Measurements from ENCODE around the gene WWC2.

Gene WWC2

DNA sequence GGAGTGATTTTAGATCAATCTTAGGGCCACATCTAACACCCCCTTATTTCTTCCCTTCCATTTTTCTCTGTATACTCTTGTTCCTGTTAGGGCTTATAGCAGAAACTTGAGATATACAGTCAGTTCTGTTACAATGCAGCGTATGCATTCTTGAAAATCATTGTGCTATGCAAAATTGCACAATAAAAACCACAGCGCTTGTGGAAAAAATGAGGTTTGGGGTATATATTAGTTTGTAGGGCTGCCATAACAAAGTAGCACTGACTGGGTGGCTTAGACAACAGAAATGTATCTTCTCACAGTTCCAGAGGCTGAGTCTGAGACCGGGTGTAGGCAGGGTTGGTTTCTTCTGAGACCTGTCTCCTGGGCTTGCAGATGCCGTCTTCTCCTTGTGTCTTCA is 59.0 kb downstream of the WWC2 start:
- H3K27ac ChIP-seq = no peak overlapping the region
- TF ChIP-seq, protein P1, sequence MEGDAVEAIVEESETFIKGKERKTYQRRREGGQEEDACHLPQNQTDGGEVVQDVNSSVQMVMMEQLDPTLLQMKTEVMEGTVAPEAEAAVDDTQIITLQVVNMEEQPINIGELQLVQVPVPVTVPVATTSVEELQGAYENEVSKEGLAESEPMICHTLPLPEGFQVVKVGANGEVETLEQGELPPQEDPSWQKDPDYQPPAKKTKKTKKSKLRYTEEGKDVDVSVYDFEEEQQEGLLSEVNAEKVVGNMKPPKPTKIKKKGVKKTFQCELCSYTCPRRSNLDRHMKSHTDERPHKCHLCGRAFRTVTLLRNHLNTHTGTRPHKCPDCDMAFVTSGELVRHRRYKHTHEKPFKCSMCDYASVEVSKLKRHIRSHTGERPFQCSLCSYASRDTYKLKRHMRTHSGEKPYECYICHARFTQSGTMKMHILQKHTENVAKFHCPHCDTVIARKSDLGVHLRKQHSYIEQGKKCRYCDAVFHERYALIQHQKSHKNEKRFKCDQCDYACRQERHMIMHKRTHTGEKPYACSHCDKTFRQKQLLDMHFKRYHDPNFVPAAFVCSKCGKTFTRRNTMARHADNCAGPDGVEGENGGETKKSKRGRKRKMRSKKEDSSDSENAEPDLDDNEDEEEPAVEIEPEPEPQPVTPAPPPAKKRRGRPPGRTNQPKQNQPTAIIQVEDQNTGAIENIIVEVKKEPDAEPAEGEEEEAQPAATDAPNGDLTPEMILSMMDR (conservative IDR thresholded peaks at IDR 0.05) = no peak
- no peak for TF ChIP-seq ZFX (IDR thresholded peaks at IDR 0.05)

DNA sequence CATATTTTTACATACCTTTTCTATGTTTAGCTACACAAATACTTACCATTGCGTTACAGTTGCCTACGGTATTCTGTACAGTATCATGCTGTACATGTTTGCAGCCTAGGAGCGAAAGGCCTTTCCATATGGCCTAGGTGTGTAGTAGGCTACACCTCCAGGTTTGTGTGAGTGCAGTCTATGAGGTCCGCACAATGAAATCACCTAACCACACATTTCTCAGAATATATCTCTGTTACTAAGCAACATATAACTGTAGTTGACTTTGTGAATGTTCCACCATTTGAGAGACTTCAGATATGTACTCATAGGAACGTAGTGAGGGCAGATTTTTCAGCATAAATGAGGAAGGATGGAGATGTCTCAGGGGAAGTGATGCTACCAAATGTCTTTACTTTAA is 62.6 kb downstream of the WWC2 start:
- no peak overlapping the region for H3K27ac ChIP-seq
- TF ChIP-seq, protein P1 (conservative IDR thresholded peaks at IDR 0.05) = no peak

DNA sequence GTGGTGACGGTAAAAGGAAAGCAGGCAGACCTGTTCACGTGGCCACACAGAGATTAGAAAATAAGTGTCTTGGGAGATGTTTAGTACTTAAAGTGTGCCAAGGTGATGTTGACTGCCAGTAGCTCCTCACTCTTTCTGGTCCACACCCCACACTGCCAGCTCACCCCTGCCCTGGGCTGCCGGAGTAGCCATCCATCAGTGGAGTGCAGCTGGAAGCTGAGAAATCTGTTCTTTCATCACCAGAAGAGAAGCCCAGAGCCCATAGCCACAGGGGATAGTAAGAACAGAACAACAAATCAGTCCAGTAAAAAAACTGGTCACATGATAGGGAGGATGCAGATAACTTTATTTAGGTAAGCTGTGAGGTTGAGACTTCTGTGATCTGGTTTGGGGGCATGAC is 64.1 kb downstream of the WWC2 start:
- H3K27ac ChIP-seq = no peak overlapping the region
- TF ChIP-seq, protein P1 (conservative IDR thresholded peaks at IDR 0.05) = no peak
- TF ChIP-seq ZFX (IDR thresholded peaks at IDR 0.05) = no peak

DNA sequence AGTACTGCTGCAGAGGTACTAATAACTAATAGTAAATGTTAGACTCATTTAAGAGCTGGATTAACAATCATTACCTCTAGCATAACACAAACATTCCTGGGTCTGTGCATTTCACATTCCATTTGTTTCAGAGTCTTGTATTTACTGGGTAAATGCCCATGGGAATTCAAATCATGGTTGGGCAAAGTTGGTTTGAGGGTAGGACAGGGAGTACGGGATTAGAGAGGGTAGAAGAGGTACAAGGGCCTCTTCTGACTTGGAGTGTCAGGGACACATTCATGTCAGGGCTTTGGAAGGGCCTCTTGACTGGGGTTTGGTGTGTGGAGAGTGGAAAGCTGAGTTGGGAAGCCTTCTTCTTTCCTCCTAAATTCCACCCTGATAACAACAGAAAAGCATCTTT is 65.9 kb downstream of the WWC2 start:
- H3K27ac ChIP-seq = no peak overlapping the region
- no peak for TF ChIP-seq ZFX (IDR thresholded peaks at IDR 0.05)
- TF ChIP-seq, protein P1 (conservative IDR thresholded peaks at IDR 0.05) = no peak

DNA sequence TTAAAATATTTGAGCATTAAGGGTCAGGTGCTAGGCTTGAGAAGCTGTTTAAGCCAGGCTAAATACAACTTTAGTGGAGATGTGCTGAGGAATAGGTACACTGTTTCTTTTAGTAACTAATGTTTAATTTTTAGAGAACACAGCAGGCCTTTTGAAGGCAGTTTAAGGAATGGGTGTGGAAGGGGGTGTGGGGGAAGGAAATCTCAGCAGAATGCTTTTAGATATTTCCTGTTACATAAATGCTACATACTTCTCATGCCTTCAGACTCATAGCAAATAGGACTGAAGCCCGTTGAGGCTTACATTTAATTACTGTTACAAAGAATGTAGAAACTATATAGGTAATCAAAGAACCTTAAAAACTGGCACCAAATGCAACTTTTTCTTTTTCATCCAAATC is 66.3 kb downstream of the WWC2 start:
- TF ChIP-seq, protein P1 (conservative IDR thresholded peaks at IDR 0.05) = no peak
- TF ChIP-seq ZFX (IDR thresholded peaks at IDR 0.05) = no peak
- H3K27ac ChIP-seq = no peak overlapping the region

DNA sequence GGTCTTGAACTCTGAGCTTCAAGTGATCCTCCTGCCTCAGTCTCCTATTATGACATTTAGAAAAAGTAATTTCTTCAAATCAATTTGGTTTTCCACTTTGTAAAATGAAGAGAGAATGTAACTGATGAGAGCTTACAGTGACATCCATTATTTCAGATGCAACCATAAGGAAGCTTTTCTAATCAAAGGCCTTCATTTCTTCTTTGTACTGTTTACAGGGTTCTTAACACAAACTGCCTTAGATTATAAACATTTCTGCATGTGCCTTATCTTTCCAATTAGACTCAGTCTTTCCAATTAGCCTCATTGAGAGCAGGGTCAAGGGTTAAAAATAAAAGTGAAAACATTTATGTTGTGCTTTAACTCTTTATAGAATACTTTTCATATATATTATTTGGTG is 71.8 kb downstream of the WWC2 start:
- TF ChIP-seq, protein P1 (conservative IDR thresholded peaks at IDR 0.05) = no peak
- no peak for TF ChIP-seq ZFX (IDR thresholded peaks at IDR 0.05)
- no peak overlapping the region for H3K27ac ChIP-seq

DNA sequence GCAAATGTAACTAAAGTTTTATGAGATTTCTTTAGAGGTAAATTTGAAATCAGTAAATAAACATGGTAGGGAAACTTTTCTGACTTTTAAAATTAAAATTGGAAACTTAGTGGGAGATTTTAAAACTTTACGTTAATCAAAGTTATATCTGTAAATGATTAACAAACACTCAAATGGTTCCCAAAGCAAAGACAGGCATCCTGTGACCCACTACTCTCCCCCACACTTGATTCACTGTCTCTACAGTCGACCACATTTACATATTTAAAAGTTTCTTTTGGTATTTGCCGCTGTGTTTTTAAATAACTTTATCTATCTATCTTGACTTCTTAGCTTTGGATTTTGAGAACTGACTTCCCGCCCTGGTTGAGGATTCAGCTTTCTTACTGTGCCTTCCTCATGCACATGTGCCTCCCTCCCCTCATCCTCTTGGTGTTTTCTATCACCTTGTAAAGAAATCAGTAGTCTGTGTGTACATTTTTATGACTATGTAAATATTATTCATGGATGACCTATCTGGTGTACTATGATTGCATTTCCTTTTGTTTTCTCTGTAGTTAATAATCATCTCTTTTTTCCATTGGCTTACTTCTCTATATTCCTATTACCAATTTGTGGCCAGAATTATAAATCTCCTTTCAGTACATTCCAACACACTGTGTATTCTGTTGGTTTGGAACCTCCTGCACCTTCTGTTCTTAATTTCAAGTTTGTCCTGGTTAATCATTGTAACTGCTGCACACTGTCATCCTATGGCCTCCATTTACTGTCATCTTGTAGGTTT is 72.6 kb downstream of the WWC2 start:
- H3K27ac ChIP-seq = no peak overlapping the region
- no peak for TF ChIP-seq ZFX (IDR thresholded peaks at IDR 0.05)
- TF ChIP-seq, protein P1 (conservative IDR thresholded peaks at IDR 0.05) = no peak

Measured in C4-2B (cell line).